GM18517 (cell line): ENCODE measurements around the gene COL5A2.

Experiments used
- ATAC-seq: cut with Tn5 transposase; IDR thresholded peaks from one replicate; pipeline ENCODE4 v1.9.1; 2021; ENCODE audit warnings: mild to moderate bottlenecking, moderate library complexity; ENCODE audit not compliant: unreplicated experiment

The COL5A2 gene

DNA sequence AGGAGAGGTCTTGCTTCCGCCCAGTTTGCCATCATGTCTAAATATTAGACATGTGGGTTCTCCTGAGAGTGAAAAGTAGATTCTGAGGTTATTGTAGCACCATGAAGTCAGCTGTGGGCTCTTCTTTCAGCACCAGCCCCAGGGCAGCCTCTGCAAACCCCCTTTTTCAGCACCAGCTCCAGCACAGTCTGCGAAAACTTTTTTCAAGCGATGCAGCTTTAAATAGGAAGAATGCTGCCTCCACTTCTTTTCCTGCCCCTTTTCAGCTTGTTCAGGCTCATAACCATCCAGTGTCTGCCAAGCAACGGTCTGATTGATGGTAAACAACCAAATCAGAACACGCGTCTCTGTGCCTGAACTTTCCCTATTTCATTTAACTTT is at the start of gene COL5A2:
TSS of gene COL5A2 (minus strand) at position 192 of the 381 bp plus-strand sequence. CDS start at position 35, 157 bp downstream.
- peak; percentile 56 for ATAC-seq

- ATAC-seq: no peak
Measured at GRCh38 chr2:189226017-189226416, 46.5 kb upstream of the COL5A2 start.

GRCh38 chr2:189225032-189225431 is 45.5 kb upstream of the COL5A2 start:
- ATAC-seq: no peak

DNA sequence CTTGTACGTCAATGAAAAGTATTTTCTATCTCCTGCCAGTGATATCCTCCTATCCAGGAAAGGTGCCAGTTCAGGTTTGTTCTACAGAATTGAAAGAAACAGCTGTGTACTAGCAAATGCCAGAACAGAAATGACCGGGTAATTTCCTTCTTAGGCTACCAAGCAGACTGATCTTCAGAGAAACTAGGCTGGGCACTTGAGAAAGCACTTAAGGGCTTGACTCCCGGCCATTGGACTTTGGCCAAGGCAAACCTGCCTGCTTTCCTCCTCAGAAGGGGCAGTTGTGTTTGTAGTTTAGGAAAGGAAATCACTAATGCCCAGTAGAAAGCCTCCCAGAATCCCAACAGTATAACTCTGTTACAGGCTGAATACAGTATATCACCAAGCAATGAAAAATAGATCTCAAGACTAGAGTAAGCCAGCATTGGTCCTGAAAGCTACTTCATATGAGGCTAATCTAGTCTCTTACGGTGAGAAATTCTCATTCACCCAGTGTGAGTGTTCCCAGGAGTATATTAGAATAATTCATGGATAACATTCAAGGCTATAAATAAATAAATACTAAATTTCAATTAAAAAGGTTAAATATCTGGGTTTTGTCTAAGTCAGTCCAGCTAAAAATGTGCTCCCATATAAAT is 43.0 kb upstream of the COL5A2 start:
- no peak for ATAC-seq

- no peak for ATAC-seq
Measured at GRCh38 chr2:189221811-189222467, 42.4 kb upstream of the COL5A2 start.

DNA sequence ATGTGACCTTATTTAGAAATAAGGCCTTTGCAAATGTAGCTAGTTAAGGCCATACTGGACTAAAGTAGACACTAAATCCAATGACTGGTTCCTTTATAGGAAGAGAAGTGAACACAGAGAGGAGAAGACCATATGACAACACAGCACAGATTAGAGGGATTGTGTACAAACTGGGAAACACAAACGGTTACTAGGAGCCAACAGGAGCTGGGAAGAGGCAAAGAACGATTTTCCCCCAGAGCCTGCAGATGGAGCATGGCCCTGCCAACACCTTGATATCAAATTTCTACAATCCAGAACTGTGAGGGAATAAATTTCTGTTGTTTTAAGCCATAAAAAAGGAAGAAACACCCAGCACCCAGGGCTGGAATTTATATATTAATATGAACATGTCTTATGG is 38.7 kb upstream of the COL5A2 start:
- no peak for ATAC-seq

- ATAC-seq: no peak
Measured at GRCh38 chr2:189217541-189217940, 38.0 kb upstream of the COL5A2 start.

DNA sequence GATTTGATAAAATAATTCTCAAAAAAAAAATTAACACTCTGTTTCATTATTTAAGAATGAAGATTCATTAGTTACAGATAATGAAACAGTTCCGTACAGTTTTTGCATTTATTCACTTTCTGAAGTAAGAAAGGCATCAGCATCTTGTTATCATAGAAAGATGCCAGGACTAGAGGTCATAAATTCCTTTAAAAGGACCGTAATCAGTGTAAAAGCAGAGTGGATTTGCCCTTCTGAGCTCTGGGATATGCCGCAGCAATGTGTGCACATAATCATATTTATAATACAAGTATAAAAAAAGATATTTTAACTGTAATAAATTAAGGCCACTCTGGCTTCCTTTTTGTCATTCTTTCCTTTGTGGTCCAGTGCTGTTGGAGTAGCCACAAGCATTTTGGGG is 37.5 kb upstream of the COL5A2 start:
- ATAC-seq: no peak

DNA sequence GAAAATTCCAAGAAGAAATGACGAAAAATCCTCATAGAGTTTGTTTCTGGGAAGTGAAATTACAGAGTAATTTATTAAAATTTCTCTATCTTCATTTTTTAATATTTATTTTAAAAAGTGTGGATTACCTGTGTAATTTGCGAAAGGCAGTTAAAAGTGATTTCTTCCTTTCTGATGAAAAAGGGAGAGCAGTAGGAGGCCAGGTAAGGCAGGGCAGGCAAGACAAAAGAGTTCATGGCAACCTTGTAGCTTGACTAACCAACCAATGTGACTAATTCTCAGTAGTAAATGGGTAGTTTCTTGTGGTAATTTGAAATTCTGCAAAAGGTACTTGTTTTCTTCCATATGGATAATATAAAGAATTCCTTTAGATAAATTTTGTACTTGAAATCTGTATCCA is 34.9 kb upstream of the COL5A2 start:
- no peak for ATAC-seq

DNA sequence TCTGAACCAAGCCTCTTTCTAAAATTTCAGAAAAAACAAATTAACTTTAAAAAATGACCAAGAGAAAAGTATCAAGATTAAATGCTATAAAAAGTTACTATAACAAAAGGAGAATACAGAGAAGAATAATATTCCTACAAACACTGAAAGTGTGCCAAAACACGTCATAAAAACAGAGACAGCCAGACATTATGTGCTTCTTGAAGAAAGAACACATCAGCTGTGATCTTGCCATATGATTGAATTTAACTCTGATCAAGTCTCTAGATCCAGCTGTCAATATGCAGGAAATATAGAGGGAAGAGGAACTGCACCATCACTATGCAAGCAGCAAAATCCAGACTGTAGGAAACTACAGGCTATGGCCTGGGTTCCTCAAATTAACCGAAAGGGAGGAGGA is 33.7 kb upstream of the COL5A2 start:
- ATAC-seq: no peak

DNA sequence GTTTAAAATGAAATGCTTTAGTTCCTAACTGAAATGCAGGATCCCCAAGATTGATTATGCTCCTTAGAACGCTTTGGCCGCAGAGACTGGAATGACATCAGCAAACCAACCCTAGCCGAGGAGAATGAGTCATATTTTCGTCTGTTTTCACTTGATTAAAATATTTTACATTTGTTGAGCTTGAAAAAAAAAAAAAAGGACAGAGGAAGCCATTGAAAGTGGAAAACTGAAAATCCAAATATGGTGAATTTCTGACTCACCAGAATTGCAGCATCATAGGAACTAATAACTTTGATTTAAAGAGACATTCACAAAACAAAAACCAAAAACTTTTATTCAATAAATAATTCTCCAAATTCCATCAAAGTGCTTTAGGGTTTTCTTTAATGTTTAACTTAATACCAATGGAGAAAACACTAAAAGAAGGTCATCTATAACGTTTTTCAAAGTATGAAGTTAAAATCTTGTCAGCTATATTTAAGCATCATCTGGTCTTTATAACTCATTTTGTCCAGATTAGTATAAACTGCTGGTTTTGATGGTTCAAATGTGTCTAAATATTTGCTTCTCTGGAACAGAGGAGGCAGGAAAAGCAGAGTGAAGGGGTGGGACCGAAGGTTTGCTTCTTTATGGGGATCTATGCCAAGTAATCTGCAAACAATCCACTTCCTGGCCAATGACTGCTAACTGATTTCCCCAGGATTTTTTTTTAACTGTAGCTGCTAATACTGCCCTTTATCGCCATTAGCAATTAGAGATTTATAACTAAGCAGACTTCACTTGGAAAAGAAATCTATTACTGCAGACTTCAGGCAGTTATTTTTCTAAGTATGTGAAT is 30.9 kb upstream of the COL5A2 start:
- no peak for ATAC-seq

- ATAC-seq: no peak
Measured at GRCh38 chr2:189208254-189208653, 28.7 kb upstream of the COL5A2 start.

- ATAC-seq: no peak
Measured at GRCh38 chr2:189204322-189204941, 24.9 kb upstream of the COL5A2 start.

GRCh38 chr2:189203177-189203799 is 23.7 kb upstream of the COL5A2 start:
- ATAC-seq: no peak

GRCh38 chr2:189199797-189200196 is 20.2 kb upstream of the COL5A2 start:
- no peak for ATAC-seq

GRCh38 chr2:189192766-189193165 is 13.2 kb upstream of the COL5A2 start:
- ATAC-seq: no peak

- no peak for ATAC-seq
Measured at GRCh38 chr2:189191766-189192165, 12.2 kb upstream of the COL5A2 start.

DNA sequence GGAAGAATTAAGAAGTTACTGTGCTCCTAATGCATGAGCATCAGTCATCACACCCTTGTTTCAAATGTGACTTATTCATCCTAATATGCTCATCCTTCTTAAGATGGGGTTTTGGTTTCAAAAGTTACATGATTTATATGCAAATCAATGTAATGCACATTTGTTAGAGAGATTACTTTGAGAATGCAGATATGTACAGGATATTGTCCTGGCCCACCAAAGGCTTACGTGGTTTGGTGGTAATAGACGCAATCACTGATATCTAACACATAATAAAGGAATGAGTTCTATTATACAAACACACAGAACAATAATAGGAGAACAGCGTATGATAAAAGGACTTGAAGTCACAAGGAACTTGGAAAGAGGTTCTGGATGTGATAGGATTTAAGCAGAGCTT is 11.1 kb upstream of the COL5A2 start:
- ATAC-seq: no peak

- no peak for ATAC-seq
Measured at GRCh38 chr2:189188115-189188805, 8.7 kb upstream of the COL5A2 start.

DNA sequence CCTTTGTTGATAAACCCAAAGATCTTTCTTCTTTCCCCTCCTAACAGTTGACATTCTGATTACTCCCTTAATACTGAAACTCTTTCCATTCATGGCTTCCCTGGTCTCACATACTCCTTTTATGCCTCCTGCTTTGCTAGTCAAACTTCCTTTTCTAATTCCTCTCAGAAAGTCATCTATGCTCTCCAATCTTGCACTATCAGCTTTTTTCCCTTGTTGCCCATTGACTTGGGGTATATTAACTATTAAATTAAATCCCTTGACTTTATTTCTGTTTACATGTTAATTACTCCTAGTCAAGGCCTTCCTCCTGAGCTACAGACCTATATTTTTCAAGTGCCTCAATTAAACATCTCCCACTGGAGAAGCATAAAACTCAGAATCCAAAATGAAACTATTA is 3.6 kb upstream of the COL5A2 start:
- no peak for ATAC-seq
